Amniotic epithelial cell (primary cell): ENCODE data around the gene TRIP13.
"Not testable (repeated sequence)": the region's sequence is repeated elsewhere in the genome, so short reads cannot be mapped to it uniquely, and the experiment has no call there.

Source experiments
- DNase-seq: peaks from one replicate; pipeline ENCODE4 v3.0.0-alpha.2; 2010; ENCODE audit warnings: low read depth

The TRIP13 gene

GRCh38 chr5:921456-922435 lies 29.1 kb downstream of the TRIP13 start:
- DNase-seq, result no peak

- DNase-seq, result no peak
Measured at GRCh38 chr5:922436-923280, 30.0 kb downstream of the TRIP13 start.

- DNase-seq, result peak; percentile 41
Measured at GRCh38 chr5:923281-923873, 30.7 kb downstream of the TRIP13 start.

GRCh38 chr5:926417-927171 lies 33.9 kb downstream of the TRIP13 start:
- peak; percentile 26 for DNase-seq

- DNase-seq, result no peak
Measured at GRCh38 chr5:927172-928015, 34.7 kb downstream of the TRIP13 start.

- not testable (repeated sequence) for DNase-seq
Measured at GRCh38 chr5:929182-929581, 36.5 kb downstream of the TRIP13 start.

- no peak for DNase-seq
Measured at GRCh38 chr5:929596-929995, 36.9 kb downstream of the TRIP13 start.

- DNase-seq, result no peak
Measured at GRCh38 chr5:930866-931265, 38.2 kb downstream of the TRIP13 start.

- DNase-seq, result no peak
Measured at GRCh38 chr5:931570-932145, 39.0 kb downstream of the TRIP13 start.

GRCh38 chr5:932151-932627 lies 39.5 kb downstream of the TRIP13 start:
- no peak for DNase-seq

- no peak for DNase-seq
Measured at GRCh38 chr5:932628-933250, 40.1 kb downstream of the TRIP13 start.

GRCh38 chr5:933251-933861 lies 40.7 kb downstream of the TRIP13 start:
- DNase-seq, result no peak

- not testable (repeated sequence) for DNase-seq
Measured at GRCh38 chr5:933951-934350, 41.3 kb downstream of the TRIP13 start.

GRCh38 chr5:934381-934967 lies 41.8 kb downstream of the TRIP13 start:
- DNase-seq, result not testable (repeated sequence)

- no peak for DNase-seq
Measured at GRCh38 chr5:935510-936084, 42.9 kb downstream of the TRIP13 start.

- no peak for DNase-seq
Measured at GRCh38 chr5:936149-937144, 43.8 kb downstream of the TRIP13 start.
